ENCODE data around the gene ROM1. TPM values are rescaled to one million over a fixed set of nuclear protein-coding genes. Genes with fewer than 3 reads are reported as not detected.
A peak's percentile ranks its signal among the peaks of the same experiment; 100 is the strongest.

Gene ROM1
- total RNA-seq, 1 experiment from 2014 or later = 1.3 TPM

GRCh38 chr11:62577046-62577714 is 35.9 kb upstream of the ROM1 start:
- H3K4me1 Mint-ChIP-seq (ENCODE audit: low read depth, unreplicated experiment) = peaks cover 49% of the 10 kb centered on the region
- peak overlapping the region; percentile 24 for H3K4me3 Mint-ChIP-seq (ENCODE audit: unreplicated experiment)
- H3K9me3 Mint-ChIP-seq (ENCODE audit: unreplicated experiment) = no peaks in the 10 kb centered on the region
- Histone ChIP-seq H3K9me3 (no peaks in the 10 kb centered on the region), H3K4me3 (ENCODE audit: low read depth, low read length) (no peak overlapping the region), H3K4me1 (peaks cover 12% of the 10 kb centered on the region), H3K36me3 (ENCODE audit: control insufficient read depth, insufficient read depth, low read length) (peaks cover 3% of the 10 kb centered on the region; the same call in 1 of the 2 replicates), H3K27me3 (replicated peaks; ENCODE audit: control insufficient read depth, insufficient read depth, low read length) (no peaks in the 10 kb centered on the region)
- POLR2A ChIA-PET = interaction anchor here (0.5 to 0.6 kb wide), 2 partner anchors 610 to 1065 kb away, joined by 3 read pairs; partner anchors contain the start of gene FTH1
- DNase-seq = no peak
- no peak overlapping the region for H3K27ac Mint-ChIP-seq (ENCODE audit: unreplicated experiment)
- peaks cover 84% of the 10 kb centered on the region for H3K36me3 Mint-ChIP-seq (ENCODE audit: insufficient read depth, unreplicated experiment)
- no TSS peak for BruUV-seq (replicated peaks)
- no peak for TF ChIP-seq CTCF (IDR thresholded peaks at IDR 0.05; ENCODE audit: insufficient read depth in 1 of 2, low read depth in 1 of 2, low read length in 1 of 2, severe bottlenecking in 1 of 2, unreplicated experiment in 1 of 2)
- intact Hi-C loops (cut with micrococcal nuclease; ENCODE audit: unreplicated experiment) = no loop called here
- H3K27me3 Mint-ChIP-seq (ENCODE audit: insufficient read depth, unreplicated experiment) = no peaks in the 10 kb centered on the region
- CTCF ChIA-PET = no interaction called here

DNA sequence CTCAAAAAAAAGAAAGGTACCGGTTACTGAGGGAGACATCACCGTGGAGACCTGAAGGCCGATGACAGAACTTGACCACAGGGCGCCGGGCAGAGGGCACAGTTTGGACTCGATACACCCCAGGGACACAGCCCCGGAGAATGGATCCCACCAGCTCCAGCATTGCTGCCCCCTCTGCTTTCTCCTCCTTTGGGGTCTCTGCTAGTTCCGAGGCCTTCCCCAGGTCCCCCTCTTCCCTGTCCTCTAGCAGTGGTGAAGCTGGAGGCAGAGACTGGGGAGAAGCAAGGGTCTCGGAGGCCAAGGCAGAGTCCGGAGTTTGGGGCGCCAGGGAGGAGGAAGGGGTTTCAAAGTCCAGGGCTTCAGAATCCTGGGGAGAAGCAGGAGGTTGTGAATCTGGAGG is 34.5 kb upstream of the ROM1 start:
- DNase-seq = no peak
- no peaks in the 10 kb centered on the region for H3K27me3 ChIP-seq (replicated peaks; ENCODE audit: control insufficient read depth, insufficient read depth, low read length)
- TF ChIP-seq CTCF (IDR thresholded peaks at IDR 0.05; ENCODE audit: insufficient read depth in 1 of 2, low read depth in 1 of 2, low read length in 1 of 2, severe bottlenecking in 1 of 2, unreplicated experiment in 1 of 2) = no peak
- Mint-ChIP-seq H3K27ac (ENCODE audit: unreplicated experiment) (peak overlapping the region; percentile 27), H3K9me3 (ENCODE audit: unreplicated experiment) (no peaks in the 10 kb centered on the region), H3K27me3 (ENCODE audit: insufficient read depth, unreplicated experiment) (no peaks in the 10 kb centered on the region), H3K36me3 (ENCODE audit: insufficient read depth, unreplicated experiment) (peaks cover 74% of the 10 kb centered on the region), H3K4me1 (ENCODE audit: low read depth, unreplicated experiment) (peaks cover 38% of the 10 kb centered on the region), H3K4me3 (ENCODE audit: unreplicated experiment) (no peak overlapping the region)
- no peaks in the 10 kb centered on the region for H3K9me3 ChIP-seq
- H3K36me3 ChIP-seq (ENCODE audit: control insufficient read depth, insufficient read depth, low read length) = peaks cover 3% of the 10 kb centered on the region; the same call in 1 of the 2 replicates
- H3K4me3 ChIP-seq (ENCODE audit: low read depth, low read length) = no peak overlapping the region
- intact Hi-C loops (cut with micrococcal nuclease; ENCODE audit: unreplicated experiment) = no loop called here
- ChIA-PET POLR2A (interaction anchor here (0.6 to 1.3 kb wide), 3 partner anchors 9 to 122 kb away, joined by 3 to 4 read pairs (median 3); partner anchors contain the start of gene TUT1), CTCF (no interaction called here)
- no TSS peak for BruUV-seq (replicated peaks)
- H3K4me1 ChIP-seq = peaks cover 7% of the 10 kb centered on the region; the same call in 1 of the 2 replicates

DNA sequence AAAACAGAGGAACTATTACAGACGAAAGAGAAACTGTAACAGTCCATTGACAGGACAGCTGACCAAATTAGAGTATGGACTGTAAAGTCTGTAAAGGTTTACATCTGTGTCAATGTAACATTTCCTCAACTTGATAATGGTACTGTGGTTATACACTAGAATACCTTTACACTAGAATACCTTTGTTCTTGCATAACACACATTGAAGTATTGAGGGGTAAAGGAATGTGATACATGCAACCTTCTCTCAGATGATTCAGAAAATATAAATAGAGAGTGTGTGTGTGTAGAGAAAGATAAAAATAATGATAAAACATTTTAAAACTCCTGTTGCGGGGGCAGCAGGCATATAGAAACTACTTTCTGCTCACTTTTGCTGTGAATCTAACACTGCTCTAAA is 33.8 kb upstream of the ROM1 start:
- H3K36me3 Mint-ChIP-seq (ENCODE audit: insufficient read depth, unreplicated experiment) = peaks cover 74% of the 10 kb centered on the region
- Histone ChIP-seq H3K9me3 (no peaks in the 10 kb centered on the region), H3K36me3 (ENCODE audit: control insufficient read depth, insufficient read depth, low read length) (peaks cover 3% of the 10 kb centered on the region; the same call in 1 of the 2 replicates), H3K27me3 (replicated peaks; ENCODE audit: control insufficient read depth, insufficient read depth, low read length) (no peaks in the 10 kb centered on the region), H3K4me1 (peaks cover 7% of the 10 kb centered on the region; the same call in 1 of the 2 replicates), H3K4me3 (ENCODE audit: low read depth, low read length) (no peak overlapping the region)
- no peak overlapping the region for H3K27ac Mint-ChIP-seq (ENCODE audit: unreplicated experiment)
- no peak for DNase-seq
- no TSS peak for BruUV-seq (replicated peaks)
- no peak for TF ChIP-seq CTCF (IDR thresholded peaks at IDR 0.05; ENCODE audit: insufficient read depth in 1 of 2, low read depth in 1 of 2, low read length in 1 of 2, severe bottlenecking in 1 of 2, unreplicated experiment in 1 of 2)
- no peaks in the 10 kb centered on the region for H3K27me3 Mint-ChIP-seq (ENCODE audit: insufficient read depth, unreplicated experiment)
- no peak overlapping the region for H3K4me3 Mint-ChIP-seq (ENCODE audit: unreplicated experiment)
- H3K9me3 Mint-ChIP-seq (ENCODE audit: unreplicated experiment) = no peaks in the 10 kb centered on the region
- H3K4me1 Mint-ChIP-seq (ENCODE audit: low read depth, unreplicated experiment) = peaks cover 38% of the 10 kb centered on the region
- intact Hi-C loops (cut with micrococcal nuclease; ENCODE audit: unreplicated experiment) = no loop called here
- CTCF ChIA-PET = no interaction called here
- POLR2A ChIA-PET = interaction anchor here (1.3 kb wide), 1 partner anchor 12 kb away, joined by 3 read pairs; the partner anchor contains the start of gene TUT1

Measured in Caco-2 (cell line).